HG03135 (cell line): ENCODE measurements around the gene HOXC5.

Experiments used
- ATAC-seq: cut with Tn5 transposase; IDR thresholded peaks from one replicate; pipeline ENCODE4 v1.9.1; 2021; ENCODE audit warnings: mild to moderate bottlenecking, moderate library complexity; ENCODE audit not compliant: unreplicated experiment

Gene HOXC5

GRCh38 chr12:54006559-54007220, 26.2 kb upstream of the HOXC5 start:
- no peak for ATAC-seq

DNA sequence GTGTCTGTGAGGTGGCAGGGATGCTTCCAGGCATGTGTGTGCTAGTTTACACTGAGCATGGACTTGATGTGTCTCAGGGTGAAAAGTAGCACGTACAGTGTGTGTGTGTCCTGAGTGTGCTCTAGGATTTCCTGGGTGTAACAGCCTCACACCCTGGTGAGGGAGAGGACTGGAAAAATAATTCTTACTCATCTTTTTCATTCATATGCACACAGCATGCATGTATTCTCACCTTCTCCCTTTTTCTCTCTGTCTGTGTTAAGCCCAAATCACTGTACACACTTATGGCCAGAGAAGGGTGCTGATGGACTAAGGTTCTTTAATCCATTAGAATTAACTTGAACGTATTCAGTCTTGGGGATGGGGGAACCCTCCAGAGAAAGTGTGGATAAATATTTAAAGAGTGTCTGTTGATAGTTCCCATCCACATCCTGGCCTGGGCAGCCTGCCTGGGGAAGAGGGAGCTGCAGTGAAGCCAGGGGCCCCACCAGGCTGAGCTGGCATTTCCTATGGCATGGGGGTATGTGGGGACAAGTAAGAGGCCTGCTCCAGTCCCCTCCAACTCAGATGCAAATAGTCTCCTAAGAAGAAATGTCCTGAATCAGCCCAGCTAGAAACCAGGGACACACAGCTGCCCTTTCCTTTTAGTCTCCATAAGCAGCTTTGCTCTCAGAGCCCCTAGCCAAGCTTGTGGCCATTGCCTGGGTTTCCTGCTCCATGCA, 25.2 kb upstream of the HOXC5 start:
- no peak for ATAC-seq

- ATAC-seq, result no peak
These were observed 24.6 kb upstream of the HOXC5 start for GRCh38 chr12:54008260-54008552.

- no peak for ATAC-seq
These were observed 23.4 kb upstream of the HOXC5 start for GRCh38 chr12:54009171-54010052.

GRCh38 chr12:54010053-54010971, 22.5 kb upstream of the HOXC5 start:
- ATAC-seq, result no peak

DNA sequence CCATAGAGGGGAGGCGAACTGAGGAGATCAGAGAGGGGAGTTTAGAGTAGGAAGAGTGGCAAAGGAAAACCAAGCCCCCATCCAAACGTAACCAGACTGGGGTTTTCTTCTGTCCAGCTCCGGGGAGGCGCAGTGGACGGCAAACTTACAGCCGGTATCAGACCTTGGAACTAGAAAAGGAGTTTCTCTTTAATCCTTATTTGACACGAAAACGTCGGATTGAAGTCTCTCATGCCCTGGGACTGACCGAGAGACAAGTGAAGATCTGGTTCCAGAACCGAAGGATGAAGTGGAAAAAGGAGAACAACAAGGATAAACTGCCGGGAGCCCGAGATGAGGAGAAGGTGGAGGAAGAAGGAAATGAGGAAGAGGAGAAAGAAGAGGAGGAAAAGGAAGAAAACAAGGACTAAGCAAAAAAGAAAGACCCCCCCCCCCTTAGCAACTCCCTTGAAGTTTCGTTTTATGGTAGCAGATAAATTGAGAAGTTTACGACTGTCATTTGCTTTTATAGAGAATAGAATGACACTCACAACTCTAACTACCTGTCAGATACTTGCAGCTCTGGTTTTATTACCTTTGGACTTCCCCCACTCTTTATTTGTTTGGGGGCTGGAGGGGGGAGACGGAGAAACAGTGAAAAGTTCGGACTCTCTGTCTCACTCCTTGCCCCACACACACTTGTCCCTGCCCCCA, 21.7 kb upstream of the HOXC5 start:
- no peak for ATAC-seq

DNA sequence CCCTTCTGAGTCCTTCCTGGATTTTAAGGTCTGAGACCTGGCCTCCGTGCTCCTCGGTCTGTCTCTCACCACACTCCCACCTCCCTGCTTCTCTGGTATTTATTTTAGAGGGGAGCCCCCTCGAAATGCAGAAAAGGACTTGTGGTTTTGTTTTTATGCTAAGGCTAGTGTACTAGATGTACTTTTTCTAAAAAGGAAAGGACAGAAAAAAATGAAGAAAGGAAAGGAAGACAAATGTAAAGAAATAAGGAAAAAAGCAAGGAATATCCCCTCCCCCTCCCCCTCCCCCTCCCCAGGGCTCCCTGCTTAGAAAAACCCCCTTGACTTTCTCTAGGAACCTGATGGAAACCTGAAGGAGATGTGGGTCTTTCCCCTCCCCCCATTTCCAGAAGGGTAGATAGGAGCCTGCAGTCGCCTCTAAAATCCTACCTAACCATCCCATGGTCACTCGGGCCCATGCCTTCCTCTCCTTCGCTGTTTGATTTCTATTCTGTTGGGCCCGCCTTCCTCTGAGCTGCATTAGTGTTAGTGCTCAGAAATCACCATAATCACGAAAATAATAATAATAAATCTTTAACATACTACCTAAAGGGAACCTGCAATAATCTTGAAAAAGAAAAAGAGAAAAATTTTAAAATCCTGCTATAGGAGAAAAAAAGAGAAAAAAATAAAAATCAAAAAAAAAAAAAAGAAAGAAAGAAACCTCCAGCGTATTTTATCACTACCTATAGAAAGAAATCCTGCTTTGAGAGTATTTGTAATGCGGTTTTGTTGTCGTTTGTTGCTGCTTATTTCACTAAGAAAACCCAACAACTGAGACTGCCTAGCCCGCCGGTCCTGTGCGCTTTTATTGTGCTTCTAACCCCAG, 21.0 kb upstream of the HOXC5 start:
- ATAC-seq, result no peak

- ATAC-seq, result no peak
These were observed 20.0 kb upstream of the HOXC5 start for GRCh38 chr12:54012631-54013409.

GRCh38 chr12:54014377-54015017, 18.4 kb upstream of the HOXC5 start:
- ATAC-seq, result no peak

- ATAC-seq, result no peak
These were observed 17.6 kb upstream of the HOXC5 start for GRCh38 chr12:54015018-54015931.

- ATAC-seq, result no peak
These were observed 16.8 kb upstream of the HOXC5 start for GRCh38 chr12:54016051-54016450.

GRCh38 chr12:54016478-54016964, 16.3 kb upstream of the HOXC5 start:
- ATAC-seq, result no peak

GRCh38 chr12:54017027-54017788, 15.6 kb upstream of the HOXC5 start:
- ATAC-seq, result peak; percentile 21

DNA sequence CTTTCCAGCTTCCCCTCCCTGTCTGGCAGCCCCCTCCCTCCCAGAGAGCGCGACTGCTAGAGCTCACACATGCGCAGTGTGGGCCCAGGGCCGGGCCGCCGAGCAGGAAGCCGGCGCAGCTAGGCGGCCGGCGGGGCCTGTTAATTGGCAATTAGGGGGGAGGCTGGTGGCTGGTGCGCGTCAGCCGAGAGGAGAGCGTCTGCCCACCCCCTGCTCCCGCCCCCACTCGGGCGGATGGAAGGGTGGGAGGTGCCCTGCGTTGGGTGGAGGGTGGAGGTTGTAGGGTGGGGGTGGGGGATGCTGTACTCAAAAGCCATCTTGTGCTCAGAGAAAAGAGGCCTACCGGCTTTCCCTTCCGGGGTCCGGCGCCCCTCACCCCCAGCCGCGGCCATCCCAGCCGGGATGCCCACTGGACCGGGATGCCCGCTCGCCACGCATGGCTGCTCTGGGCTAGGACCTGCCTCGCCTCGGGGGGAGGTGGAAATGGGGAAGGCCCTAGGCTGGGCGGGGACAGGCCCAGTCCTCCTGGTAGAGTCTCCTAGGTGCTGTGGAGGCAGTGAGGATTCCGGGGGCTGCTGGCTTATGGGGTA, 14.9 kb upstream of the HOXC5 start:
- ATAC-seq, result peak; percentile 70

DNA sequence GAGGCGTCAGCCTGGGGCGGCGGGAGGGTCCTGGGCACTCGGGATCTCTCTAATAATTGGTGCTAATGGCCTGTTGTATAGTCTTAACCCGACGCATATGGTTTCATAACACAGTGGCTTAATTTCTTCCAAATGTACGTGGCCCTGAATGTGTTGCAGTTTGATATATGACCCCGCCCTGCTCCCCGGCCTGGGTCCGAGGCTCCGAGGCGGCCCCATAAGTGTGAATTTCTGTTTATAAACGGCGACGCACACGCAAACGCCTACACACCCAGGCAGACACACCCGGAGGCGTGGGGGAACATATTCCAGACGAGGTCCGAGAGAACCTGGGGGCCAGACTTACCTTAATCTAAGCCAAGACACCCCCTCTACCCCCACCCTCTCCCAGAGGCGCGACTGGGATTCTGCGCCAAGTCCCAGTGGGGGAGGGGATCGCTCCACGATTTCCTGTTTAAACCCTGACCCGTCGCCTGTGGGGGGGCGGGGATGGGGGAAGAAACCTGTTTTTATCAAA, 14.3 kb upstream of the HOXC5 start:
- no peak for ATAC-seq
